Mesendoderm (in vitro differentiated cells): ENCODE results near the gene TMTC2.

Experiments
- DNase-seq: peaks from one replicate; pipeline ENCODE4 v3.0.0; 2013
- H2AK5ac ChIP-seq: 2 replicates; pipeline ENCODE4 v1.6.1; 2013; ENCODE audit warnings: low read length, inconsistent platforms
- H2BK120ac ChIP-seq: 2 replicates; pipeline ENCODE4 v1.6.1; 2013; ENCODE audit warnings: low read depth, mild to moderate bottlenecking, low read length, moderate library complexity, mixed read lengths
- H2BK15ac ChIP-seq: replicated peaks from 2 replicates; pipeline ENCODE4 v1.6.1; 2013; ENCODE audit warnings: low read depth, mild to moderate bottlenecking, moderate library complexity
- H2BK5ac ChIP-seq: 2 replicates; pipeline ENCODE4 v1.6.1; 2013; ENCODE audit warnings: low read length, inconsistent platforms
- H3K18ac ChIP-seq: 2 replicates; pipeline ENCODE4 v1.6.1; 2013; ENCODE audit warnings: mild to moderate bottlenecking, low read length, mixed read lengths
- H3K23ac ChIP-seq: one replicate; pipeline ENCODE4 v1.6.1; 2013; ENCODE audit warnings: low read length
- H3K27ac ChIP-seq: 2 replicates; pipeline ENCODE4 v1.5.1; 2013; ENCODE audit warnings: low read depth, mild to moderate bottlenecking, inconsistent platforms, low read length, moderate library complexity
- H3K27me3 ChIP-seq: 2 replicates; pipeline ENCODE4 v1.6.1; 2013; ENCODE audit warnings: low read length, control low read depth, mild to moderate bottlenecking, inconsistent platforms; ENCODE audit not compliant: insufficient read depth, poor library complexity
- H3K36me3 ChIP-seq: 2 replicates; pipeline ENCODE4 v1.6.1; 2013; ENCODE audit warnings: low read length, inconsistent platforms; ENCODE audit not compliant: control insufficient read depth, insufficient read depth
- H3K4ac ChIP-seq: one replicate; pipeline ENCODE4 v1.6.1; 2013; ENCODE audit warnings: low read depth, mild to moderate bottlenecking, low read length, moderate library complexity
- H3K4me1 ChIP-seq: 2 replicates; pipeline ENCODE4 v1.6.1; 2013; ENCODE audit warnings: low read depth, low read length, inconsistent platforms; ENCODE audit not compliant: control insufficient read depth
- H3K4me2 ChIP-seq: 2 replicates; pipeline ENCODE4 v1.6.1; 2013; ENCODE audit warnings: low read length
- H3K4me3 ChIP-seq: 2 replicates; pipeline ENCODE4 v1.5.1; 2013; ENCODE audit warnings: mild to moderate bottlenecking, low read length
- H3K56ac ChIP-seq: one replicate; pipeline ENCODE4 v1.6.1; 2013; ENCODE audit warnings: low read length
- H3K79me1 ChIP-seq: 2 replicates; pipeline ENCODE4 v1.6.1; 2013; ENCODE audit warnings: low read length, inconsistent platforms
- H3K79me2 ChIP-seq: 2 replicates; pipeline ENCODE4 v1.6.1; 2013; ENCODE audit warnings: mild to moderate bottlenecking, low read length; ENCODE audit not compliant: control insufficient read depth, insufficient read depth
- H3K9ac ChIP-seq: 2 replicates; pipeline ENCODE4 v1.6.1; 2013; ENCODE audit warnings: low read length, inconsistent platforms
- H4K5ac ChIP-seq: one replicate; pipeline ENCODE4 v1.6.1; 2013; ENCODE audit warnings: low read length
- H4K8ac ChIP-seq: one replicate; pipeline ENCODE4 v1.6.1; 2013; ENCODE audit warnings: low read depth, mild to moderate bottlenecking, control low read depth, low read length, moderate library complexity
- WGBS: extraction: QIAGEN DNeasy Blood & Tissue Kit; methylation state at CpG from one replicate; pipeline ENCODE4 v1.1.7; 2013; ENCODE audit warnings: low lambda C conversion rate, missing lambda C conversion rate; ENCODE audit not compliant: insufficient coverage; ENCODE audit errors: extremely low coverage; 5-methylcytosine and 5-hydroxymethylcytosine counted together

TMTC2 gene

DNA sequence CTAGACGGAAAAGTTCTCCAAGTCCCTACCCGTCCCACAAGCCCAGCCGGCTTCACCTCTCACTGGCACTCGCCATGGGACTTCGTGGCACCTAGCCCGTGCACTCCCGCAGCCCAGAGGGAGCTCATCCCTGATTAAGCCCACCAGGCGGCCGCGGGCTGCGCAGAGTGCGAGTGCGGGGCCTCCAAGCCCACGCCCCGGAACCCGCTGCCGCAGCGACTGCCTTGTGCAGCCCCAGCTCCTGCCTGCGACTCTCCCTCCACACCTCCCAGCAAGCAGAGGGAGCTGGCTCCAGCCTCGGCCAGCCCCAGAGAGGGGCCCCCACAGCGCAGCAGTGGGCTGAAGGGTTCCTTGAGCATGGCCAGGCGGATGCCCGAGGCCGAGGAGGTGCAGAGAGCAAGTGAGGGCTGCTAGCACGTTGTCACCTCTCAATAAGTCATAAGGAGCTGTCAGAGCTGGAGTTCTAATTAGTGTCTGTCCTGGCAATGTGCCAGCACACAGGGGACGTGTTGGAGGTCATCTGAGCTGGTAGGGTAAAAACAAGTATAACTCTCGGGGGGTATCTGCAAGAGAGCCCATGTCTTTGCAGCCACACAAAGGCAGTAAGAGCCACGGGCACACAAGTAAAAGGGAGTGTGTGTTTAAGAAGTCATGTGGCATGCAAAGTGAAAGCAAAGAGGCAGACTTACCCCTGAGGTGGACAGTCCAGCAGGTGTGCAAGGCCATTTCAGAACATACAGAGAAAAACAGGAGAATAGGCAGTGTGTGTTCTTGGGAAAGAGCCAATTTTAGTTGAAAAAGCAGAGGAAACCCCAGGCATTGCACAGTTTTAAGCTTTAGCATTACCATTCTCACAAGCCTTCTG, 27.1 kb upstream of the TMTC2 start:
- no CpG with 5 or more reads among the region's 28 CpGs for WGBS

DNA sequence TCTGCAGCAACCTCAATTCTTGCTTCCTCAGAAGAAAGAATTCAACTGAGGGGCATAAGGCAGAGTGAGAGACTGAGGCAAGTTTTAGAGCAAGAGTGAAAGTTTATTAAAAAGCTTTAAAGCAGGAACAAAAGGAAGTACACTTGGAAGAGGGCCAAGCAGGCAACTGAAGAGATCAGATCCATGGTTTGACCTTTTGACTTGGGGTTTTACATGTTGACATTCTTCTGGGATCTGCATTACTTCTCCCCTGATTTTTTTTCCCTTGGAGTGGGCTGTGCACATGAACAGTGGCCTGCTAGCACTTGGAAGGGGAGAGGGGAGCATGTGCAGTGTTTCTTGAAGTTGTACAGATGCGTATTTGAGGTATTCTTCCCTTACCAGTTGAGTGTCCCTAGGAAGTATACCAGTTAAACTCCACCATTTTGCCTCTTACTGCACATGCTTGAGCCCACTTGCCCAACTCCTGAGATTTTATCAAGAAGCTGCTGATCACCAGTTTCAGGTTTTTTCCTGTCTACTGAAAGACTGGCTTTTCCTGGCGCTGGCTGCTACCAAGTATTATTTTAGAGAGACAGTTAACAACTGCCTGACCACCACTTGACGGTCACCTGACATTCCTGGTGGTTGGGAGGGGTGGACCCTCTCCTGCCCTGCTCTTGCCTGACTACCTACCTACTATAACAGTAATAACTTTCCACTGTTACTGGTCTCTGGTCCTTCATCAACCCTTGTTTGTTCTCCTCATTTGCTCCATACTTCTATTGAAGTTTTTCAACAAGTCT, 26.0 kb upstream of the TMTC2 start:
- no peaks in the 10 kb centered on the region for H3K27me3 ChIP-seq
- no peak overlapping the region for H4K8ac ChIP-seq
- H3K23ac ChIP-seq, result no peak overlapping the region
- H2BK5ac ChIP-seq, result no peak overlapping the region
- no peak overlapping the region for H2BK120ac ChIP-seq
- H2BK15ac ChIP-seq, result no peak overlapping the region
- H3K4ac ChIP-seq, result no peak overlapping the region
- DNase-seq, result no peak
- H4K5ac ChIP-seq, result no peak overlapping the region
- no peaks in the 10 kb centered on the region for H3K4me1 ChIP-seq
- WGBS, result no CpG with 5 or more reads among the region's 3 CpGs
- no peak overlapping the region for H3K4me2 ChIP-seq
- H3K79me1 ChIP-seq, result no peaks in the 10 kb centered on the region
- H3K36me3 ChIP-seq, result no peaks in the 10 kb centered on the region
- H3K9ac ChIP-seq, result no peak overlapping the region
- no peak overlapping the region for H3K56ac ChIP-seq
- H2AK5ac ChIP-seq, result no peak overlapping the region
- no peak overlapping the region for H3K27ac ChIP-seq
- no peak overlapping the region for H3K18ac ChIP-seq
- H3K4me3 ChIP-seq, result no peak overlapping the region
- H3K79me2 ChIP-seq, result no peaks in the 10 kb centered on the region

More for the DNA sequence above, 27.1 kb upstream of the TMTC2 start:
- Histone ChIP-seq H3K4me1 (no peaks in the 10 kb centered on the region), H4K5ac (no peak overlapping the region), H3K56ac (no peak overlapping the region), H3K23ac (no peak overlapping the region), H4K8ac (no peak overlapping the region), H2AK5ac (no peak overlapping the region), H3K9ac (no peak overlapping the region), H2BK5ac (no peak overlapping the region), H3K27ac (no peak overlapping the region), H3K79me1 (no peaks in the 10 kb centered on the region), H2BK120ac (no peak overlapping the region), H3K4ac (no peak overlapping the region), H3K18ac (no peak overlapping the region), H3K27me3 (no peaks in the 10 kb centered on the region), H3K4me3 (no peak overlapping the region), H2BK15ac (no peak overlapping the region), H3K79me2 (no peaks in the 10 kb centered on the region), H3K4me2 (no peak overlapping the region), H3K36me3 (no peaks in the 10 kb centered on the region)
- DNase-seq, result no peak

- no peak overlapping the region for H4K8ac ChIP-seq
- no peaks in the 10 kb centered on the region for H3K4me1 ChIP-seq
- no peak overlapping the region for H3K27ac ChIP-seq
- no peaks in the 10 kb centered on the region for H3K27me3 ChIP-seq
- no peak overlapping the region for H4K5ac ChIP-seq
- no peak overlapping the region for H2BK120ac ChIP-seq
- peak overlapping the region; percentile 3 for H3K18ac ChIP-seq
- no peak for DNase-seq
- H2BK5ac ChIP-seq, result no peak overlapping the region
- no peak overlapping the region for H3K4me3 ChIP-seq
- no peak overlapping the region for H3K9ac ChIP-seq
- H3K36me3 ChIP-seq, result no peaks in the 10 kb centered on the region
- H3K56ac ChIP-seq, result no peak overlapping the region
- no peaks in the 10 kb centered on the region for H3K79me1 ChIP-seq
- no peak overlapping the region for H3K4me2 ChIP-seq
- no peak overlapping the region for H3K4ac ChIP-seq
- no CpG with 5 or more reads among the region's 7 CpGs for WGBS
- no peak overlapping the region for H2BK15ac ChIP-seq
- H3K23ac ChIP-seq, result no peak overlapping the region
- no peak overlapping the region for H2AK5ac ChIP-seq
- H3K79me2 ChIP-seq, result no peaks in the 10 kb centered on the region
Measured at GRCh38 chr12:82663893-82664292, 22.8 kb upstream of the TMTC2 start.

- Histone ChIP-seq H4K5ac (no peak overlapping the region), H3K23ac (no peak overlapping the region), H3K56ac (no peak overlapping the region), H3K18ac (no peak overlapping the region), H2BK5ac (no peak overlapping the region), H3K4me2 (no peak overlapping the region), H2BK120ac (no peak overlapping the region), H3K79me2 (no peaks in the 10 kb centered on the region), H3K4me3 (no peak overlapping the region), H4K8ac (no peak overlapping the region), H3K27me3 (no peaks in the 10 kb centered on the region), H3K4ac (no peak overlapping the region), H3K9ac (no peak overlapping the region), H3K36me3 (no peaks in the 10 kb centered on the region), H3K4me1 (no peaks in the 10 kb centered on the region), H2BK15ac (no peak overlapping the region), H3K27ac (no peak overlapping the region), H3K79me1 (no peaks in the 10 kb centered on the region), H2AK5ac (no peak overlapping the region)
- DNase-seq, result no peak
- WGBS, result no CpG with 5 or more reads among the region's 3 CpGs
Measured at GRCh38 chr12:82665142-82665923, 21.4 kb upstream of the TMTC2 start.

DNA sequence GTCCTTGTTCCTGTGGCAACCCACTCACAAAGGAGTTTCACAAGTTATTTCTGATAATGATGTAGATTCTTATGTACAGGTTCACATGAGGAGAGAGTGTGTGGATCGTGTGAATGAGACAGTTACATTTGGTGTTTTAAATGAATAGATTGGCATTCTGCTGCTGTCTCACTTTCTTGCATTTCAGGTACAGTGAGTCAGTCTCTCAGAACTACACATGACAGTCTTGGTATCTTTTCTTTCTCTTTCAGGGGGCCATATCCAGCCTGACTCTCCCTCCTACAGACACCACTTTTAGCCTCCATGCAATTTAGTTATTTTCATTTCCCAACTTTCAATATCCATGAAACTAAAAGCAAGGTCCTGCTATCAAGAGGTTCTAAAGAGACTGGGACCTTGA, 19.9 kb upstream of the TMTC2 start:
- H3K9ac ChIP-seq, result no peak overlapping the region
- no peaks in the 10 kb centered on the region for H3K4me1 ChIP-seq
- no peaks in the 10 kb centered on the region for H3K79me1 ChIP-seq
- H3K27me3 ChIP-seq, result no peaks in the 10 kb centered on the region
- WGBS, result no CpG with 5 or more reads among the region's 1 CpG
- H3K18ac ChIP-seq, result no peak overlapping the region
- no peak overlapping the region for H2AK5ac ChIP-seq
- H2BK15ac ChIP-seq, result no peak overlapping the region
- DNase-seq, result no peak
- H3K4me3 ChIP-seq, result no peak overlapping the region
- no peak overlapping the region for H2BK5ac ChIP-seq
- H3K36me3 ChIP-seq, result no peaks in the 10 kb centered on the region
- H3K23ac ChIP-seq, result no peak overlapping the region
- no peaks in the 10 kb centered on the region for H3K79me2 ChIP-seq
- H3K4me2 ChIP-seq, result no peak overlapping the region
- H4K8ac ChIP-seq, result no peak overlapping the region
- no peak overlapping the region for H4K5ac ChIP-seq
- no peak overlapping the region for H3K27ac ChIP-seq
- H2BK120ac ChIP-seq, result no peak overlapping the region
- H3K4ac ChIP-seq, result no peak overlapping the region
- H3K56ac ChIP-seq, result no peak overlapping the region
